Measurements from ENCODE around the gene ARL8B. TPM values are rescaled to one million over a fixed set of nuclear protein-coding genes. Genes with fewer than 3 reads are reported as not detected.

The ARL8B gene
- total RNA-seq, 1 experiment from 2014 or later: 29.0 TPM

- Histone ChIP-seq H3K27ac (ENCODE audit: insufficient read length, low read depth, low read length) (no peak overlapping the region), H2BK12ac (ENCODE audit: insufficient read length, low read depth, low read length) (no peak overlapping the region), H4K91ac (ENCODE audit: insufficient read length, low read depth, low read length) (no peak overlapping the region), H3T11ph (ENCODE audit: low read length) (no peak overlapping the region), H3K56ac (ENCODE audit: insufficient read length, low read depth, low read length) (no peak overlapping the region), H2AFZ (ENCODE audit: low read length) (no peak overlapping the region), H3K4ac (ENCODE audit: low read depth, low read length) (no peak overlapping the region), H2BK5ac (ENCODE audit: insufficient read length, low read length) (no peak overlapping the region), H3K79me1 (ENCODE audit: insufficient read depth, low read depth, low read length, poor library complexity, severe bottlenecking) (no peaks in the 10 kb centered on the region), H3K27me3 (ENCODE audit: insufficient read depth, low read length) (no peaks in the 10 kb centered on the region), H3K9me3 (ENCODE audit: control insufficient read depth, low read depth, low read length) (no peaks in the 10 kb centered on the region), H2BK120ac (ENCODE audit: low read depth, low read length, poor library complexity, severe bottlenecking) (no peak overlapping the region), H3K79me2 (ENCODE audit: insufficient read depth, low read length) (peaks cover 2% of the 10 kb centered on the region; the same call in 1 of the 2 replicates), H3K4me2 (ENCODE audit: insufficient read depth, insufficient read length, low read length) (no peak overlapping the region), H3K23ac (ENCODE audit: insufficient read length, low read depth, low read length) (no peak overlapping the region), H4K8ac (replicated peaks; ENCODE audit: insufficient read length, low read depth, low read length) (no peak overlapping the region), H3K4me1 (ENCODE audit: insufficient read depth, low read length) (0 out of 2 replicates have a peak, but pooled peaks cover 2% of the 10 kb centered on the region), H2BK15ac (ENCODE audit: low read depth, low read length) (no peak overlapping the region), H3K14ac (ENCODE audit: insufficient read depth, low read length) (no peak overlapping the region), H4K5ac (ENCODE audit: insufficient read length, low read depth, low read length) (no peak overlapping the region), H3K23me2 (ENCODE audit: insufficient read length, low read depth, low read length, poor library complexity, severe bottlenecking) (peaks cover 10% of the 10 kb centered on the region), H2AK5ac (ENCODE audit: insufficient read length, low read length) (no peak overlapping the region), H3K9ac (ENCODE audit: extremely low read depth, insufficient read length, low read length) (no peak overlapping the region), H2BK20ac (ENCODE audit: low read depth, low read length, poor library complexity, severe bottlenecking) (no peak overlapping the region), H4K20me1 (ENCODE audit: control insufficient read depth, insufficient read depth, insufficient read length) (no peaks in the 10 kb centered on the region), H3K18ac (ENCODE audit: insufficient read length, low read depth, low read length) (no peak overlapping the region)
- no peak for DNase-seq
- Mint-ChIP-seq H3K4me1 (peaks cover 21 to 29% of the 10 kb centered on the region in 2 experiments), H3K36me3 (ENCODE audit: insufficient read depth in 1 of 3, low read depth in 3 of 3) (peaks cover 4 to 9% (median 7%) of the 10 kb centered on the region in 3 experiments), H3K4me3 (no peak overlapping the region), H3K9me3 (no peaks in the 10 kb centered on the region), H3K27ac (no peak overlapping the region), H3K27me3 (ENCODE audit: low read depth) (peaks cover 5% of the 10 kb centered on the region)
- TF ChIP-seq CTCF (conservative IDR thresholded peaks at IDR 0.05): no peak
- WGBS (ENCODE audit: extremely low coverage, insufficient read length, low lambda C conversion rate): no CpG with 5 or more reads among the region's 5 CpGs
Measured at GRCh38 chr3:5185093-5185673, 63.1 kb downstream of the ARL8B start.
